Measurements from ENCODE around the gene SPRED2.

The SPRED2 gene, protein sequence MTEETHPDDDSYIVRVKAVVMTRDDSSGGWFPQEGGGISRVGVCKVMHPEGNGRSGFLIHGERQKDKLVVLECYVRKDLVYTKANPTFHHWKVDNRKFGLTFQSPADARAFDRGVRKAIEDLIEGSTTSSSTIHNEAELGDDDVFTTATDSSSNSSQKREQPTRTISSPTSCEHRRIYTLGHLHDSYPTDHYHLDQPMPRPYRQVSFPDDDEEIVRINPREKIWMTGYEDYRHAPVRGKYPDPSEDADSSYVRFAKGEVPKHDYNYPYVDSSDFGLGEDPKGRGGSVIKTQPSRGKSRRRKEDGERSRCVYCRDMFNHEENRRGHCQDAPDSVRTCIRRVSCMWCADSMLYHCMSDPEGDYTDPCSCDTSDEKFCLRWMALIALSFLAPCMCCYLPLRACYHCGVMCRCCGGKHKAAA

GRCh38 chr2:65432227-65433190 lies at the start of gene SPRED2:
Gene SPRED2 (minus strand): TSS chr2:65432599. CDS start chr2:65431987, 612 bp downstream.
- DNase-seq = peak; percentile 96

DNA sequence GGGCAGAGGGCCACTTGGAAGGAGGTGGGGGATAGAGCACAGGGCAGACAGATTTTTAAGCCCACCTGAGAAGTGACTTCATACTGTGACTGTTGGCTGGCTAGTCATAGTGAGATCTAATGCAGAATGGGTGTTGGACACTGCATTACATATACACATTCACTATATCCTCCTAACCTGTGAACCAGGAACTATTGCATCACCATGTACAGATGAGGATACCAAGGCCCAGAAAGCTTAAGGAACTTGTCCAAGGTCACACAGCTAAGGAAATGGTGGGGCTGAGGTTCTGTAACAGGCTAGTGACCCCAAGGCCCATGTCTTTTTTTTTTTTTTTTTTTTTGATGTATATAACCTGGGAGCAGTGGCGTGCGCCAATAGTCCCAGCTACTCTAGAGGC lies 49.6 kb upstream of the SPRED2 start:
- no peak for DNase-seq

DNA sequence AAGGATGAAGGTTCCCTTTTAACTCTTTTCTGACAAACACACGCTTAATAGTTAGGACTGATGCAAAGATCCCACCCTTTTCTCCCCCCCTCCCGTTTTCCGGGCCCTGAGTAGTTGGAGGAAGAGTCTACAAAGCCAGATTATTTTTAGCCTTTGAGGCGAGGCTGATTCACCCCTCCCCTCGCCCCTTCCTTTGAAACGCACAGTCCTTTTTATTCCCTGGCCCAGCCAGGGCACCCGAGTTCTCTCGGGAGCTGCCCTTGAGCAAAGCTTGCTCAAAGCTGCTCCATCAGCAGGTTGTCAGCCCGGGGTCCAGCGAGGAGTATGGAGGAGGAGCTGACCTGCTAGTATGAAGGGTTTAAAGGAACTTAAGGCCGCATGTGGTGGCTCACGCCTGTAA lies 47.1 kb upstream of the SPRED2 start:
- no peak for DNase-seq

DNA sequence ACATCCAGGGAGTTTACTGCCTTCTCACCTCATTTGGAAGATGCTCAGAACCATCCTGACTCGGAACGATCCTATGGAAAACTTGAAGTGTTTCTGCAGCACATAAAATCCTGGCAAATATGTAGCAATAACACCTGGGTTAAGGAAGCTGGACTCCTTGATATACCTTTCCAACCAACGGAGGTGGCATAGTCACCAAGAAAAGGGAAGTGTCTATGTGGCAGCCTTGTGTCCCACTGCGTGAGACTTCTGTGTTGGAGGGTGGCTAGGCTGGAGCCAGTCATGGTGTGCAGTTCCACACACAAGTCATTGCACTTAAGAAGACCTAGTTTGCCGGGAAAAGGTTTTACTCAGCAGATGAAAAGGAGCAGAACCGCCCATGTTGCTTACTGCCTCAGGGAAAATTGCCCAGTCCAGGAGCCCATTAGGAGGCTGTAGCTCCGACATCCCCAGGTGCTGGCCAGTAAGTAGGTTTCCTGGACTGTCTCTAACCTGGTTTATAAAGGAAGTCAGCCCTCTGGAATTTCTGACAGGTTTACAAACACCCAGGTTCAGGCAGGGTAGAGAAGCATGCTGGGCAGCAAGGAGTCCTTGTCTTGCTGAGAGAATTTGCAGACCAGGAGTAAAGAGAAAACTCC lies 46.2 kb upstream of the SPRED2 start:
- DNase-seq = no peak

- DNase-seq = peak; percentile 10
Observed at GRCh38 chr2:65477590-65477989, 45.2 kb upstream of the SPRED2 start.

- DNase-seq = no peak
Observed at GRCh38 chr2:65476778-65477177, 44.4 kb upstream of the SPRED2 start.

DNA sequence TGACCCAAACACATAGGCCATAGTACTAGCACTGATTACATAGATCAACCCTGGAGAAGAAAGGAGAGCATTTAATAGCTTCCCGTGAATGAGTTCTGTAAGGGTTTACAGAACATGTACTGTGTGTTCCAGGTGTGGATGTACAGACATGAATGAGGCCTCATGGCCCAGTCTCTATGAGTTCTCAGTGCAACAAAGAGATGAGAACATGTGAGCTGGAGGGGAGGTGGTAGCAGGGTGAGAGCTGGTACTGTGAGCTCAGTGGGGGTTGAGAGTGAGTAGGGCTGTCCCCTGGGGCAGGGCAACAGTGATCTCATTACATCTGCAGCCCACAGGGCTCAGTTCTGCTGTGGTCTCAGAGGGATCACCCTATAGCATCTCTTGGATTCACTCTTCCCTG lies 42.6 kb upstream of the SPRED2 start:
- DNase-seq = no peak

GRCh38 chr2:65473045-65473444 lies 40.6 kb upstream of the SPRED2 start:
- no peak for DNase-seq

DNA sequence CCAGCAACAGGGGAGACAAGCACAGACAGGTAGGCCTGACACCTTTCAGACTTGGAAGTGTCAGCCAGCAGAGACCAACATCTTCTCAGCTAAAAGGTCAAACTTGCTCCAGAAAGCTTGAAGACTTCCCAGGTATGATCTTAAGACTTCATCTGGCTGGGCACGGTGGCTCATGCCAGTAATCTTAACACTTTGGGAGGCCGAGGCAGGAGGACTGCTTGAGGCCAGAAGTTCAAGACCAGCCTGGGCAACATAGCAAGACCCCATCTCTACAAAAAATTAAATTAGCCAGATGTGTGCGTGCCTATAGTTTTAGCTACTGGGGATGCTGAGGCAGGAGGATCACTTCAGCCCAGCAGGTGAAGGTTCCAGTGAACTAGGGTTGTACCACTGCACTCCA lies 39.0 kb upstream of the SPRED2 start:
- no peak for DNase-seq

- DNase-seq = no peak
Observed at GRCh38 chr2:65466551-65466950, 34.2 kb upstream of the SPRED2 start.

- DNase-seq = no peak
Observed at GRCh38 chr2:65465857-65466256, 33.5 kb upstream of the SPRED2 start.

DNA sequence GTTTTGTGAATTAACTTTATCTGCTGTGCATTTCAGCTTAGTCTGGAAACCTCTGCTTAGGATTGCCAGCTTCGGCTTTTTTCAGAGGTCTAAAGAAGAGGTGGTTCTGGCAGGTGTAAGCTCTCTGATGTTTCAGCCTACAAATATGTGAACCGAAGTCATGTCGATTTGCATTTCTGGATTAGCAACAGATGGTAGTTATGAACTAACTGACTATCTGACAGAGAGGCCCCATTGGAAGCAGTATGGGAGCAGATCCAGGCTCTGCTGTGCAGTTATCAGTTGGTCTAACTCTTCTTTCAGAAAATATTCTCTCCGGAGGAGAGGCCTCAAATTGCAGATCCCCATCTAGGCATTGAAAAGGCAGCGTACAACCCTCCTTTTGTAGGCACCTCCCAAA lies 32.7 kb upstream of the SPRED2 start:
- no peak for DNase-seq

- no peak for DNase-seq
Observed at GRCh38 chr2:65464604-65465003, 32.2 kb upstream of the SPRED2 start.

GRCh38 chr2:65458999-65459398 lies 26.6 kb upstream of the SPRED2 start:
- no peak for DNase-seq

DNA sequence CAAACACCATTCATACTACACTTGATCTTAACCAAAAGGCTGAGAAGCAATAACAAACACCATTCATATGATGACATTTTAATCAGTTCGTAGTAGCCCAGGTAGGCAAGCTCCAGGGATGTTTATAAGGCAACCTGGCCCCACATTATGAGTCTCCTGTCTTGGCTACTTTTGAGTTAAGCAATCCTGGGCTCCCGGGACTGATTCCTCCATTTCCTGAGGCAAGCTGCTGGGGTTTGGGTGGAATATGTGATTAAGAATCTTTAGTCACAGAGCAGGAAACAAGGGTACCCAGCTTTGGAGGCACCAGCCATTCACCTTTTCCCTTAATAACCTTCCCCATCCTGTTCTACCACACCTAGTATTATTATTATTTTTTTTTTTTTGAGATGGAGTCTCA lies 24.5 kb upstream of the SPRED2 start:
- no peak for DNase-seq

DNA sequence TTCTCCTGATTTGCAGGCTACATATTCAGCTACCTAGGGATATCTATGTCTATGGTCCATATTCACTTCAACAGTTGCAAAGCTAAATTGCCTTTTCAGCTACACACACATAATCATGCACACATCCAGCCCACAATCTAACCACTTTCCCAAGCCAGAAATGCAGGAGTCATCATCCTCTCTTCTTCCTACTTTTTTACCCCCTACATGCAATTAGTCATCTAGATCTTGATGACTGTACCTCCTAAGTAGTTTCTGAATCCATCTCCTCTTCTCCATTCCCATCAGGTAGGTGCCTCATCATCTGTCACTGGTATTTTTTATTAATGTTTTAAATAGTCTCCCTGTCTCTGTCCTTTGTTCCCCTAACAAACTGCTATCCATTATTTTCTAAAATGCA lies 23.7 kb upstream of the SPRED2 start:
- DNase-seq = no peak

DNA sequence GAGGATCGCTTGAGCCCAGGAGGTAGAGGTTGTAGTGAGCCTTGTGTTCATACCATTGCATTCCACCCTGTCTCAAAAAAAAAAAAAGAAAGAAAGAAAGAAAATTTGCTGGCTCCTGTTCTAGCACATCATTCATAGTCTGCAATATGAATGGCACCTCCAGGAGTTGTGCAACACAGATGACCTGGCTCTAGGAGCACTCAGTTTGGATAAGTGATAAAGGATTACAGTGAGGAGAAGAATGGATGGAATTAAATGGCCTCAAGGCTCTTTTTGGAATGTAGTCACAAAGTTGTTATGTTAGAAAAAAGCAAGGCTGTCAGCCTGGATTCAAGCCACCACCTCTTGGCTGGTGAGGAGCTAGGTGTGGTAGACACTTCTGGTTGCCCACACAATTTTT lies 21.5 kb upstream of the SPRED2 start:
- DNase-seq = no peak

DNA sequence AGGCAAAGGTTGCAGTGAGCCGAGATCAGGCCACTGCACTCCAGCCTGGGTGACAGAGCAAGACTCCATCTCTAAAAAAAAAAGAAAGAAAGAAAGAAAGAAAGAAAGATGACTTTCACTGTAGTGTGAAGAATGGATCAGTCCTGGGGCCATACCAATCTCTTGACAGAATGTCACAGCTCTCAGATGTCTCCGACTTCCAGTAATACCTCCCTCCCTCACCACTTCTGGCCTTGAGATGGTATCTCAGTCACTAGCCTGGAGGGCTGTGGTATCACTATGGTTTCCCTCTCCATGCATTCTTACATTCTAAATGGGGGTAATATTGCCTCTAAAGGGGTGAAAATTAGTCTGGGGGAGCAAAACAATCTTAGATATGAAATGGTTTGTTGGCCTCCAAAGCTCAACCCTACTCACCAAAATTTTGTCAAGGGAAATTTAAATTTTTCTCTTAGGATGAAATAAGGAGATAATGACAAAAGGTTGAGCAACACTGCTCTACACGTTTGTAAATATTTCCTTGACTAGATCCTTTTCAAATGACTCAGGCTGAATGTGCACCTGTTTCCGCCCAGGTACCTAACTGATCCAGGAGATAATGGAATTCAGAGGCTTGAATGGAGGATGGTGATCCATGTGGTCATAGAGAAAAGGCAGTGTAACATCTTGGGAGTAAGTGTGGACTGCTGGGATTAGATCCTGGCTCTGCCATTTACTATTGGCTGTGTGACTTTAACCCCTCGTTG lies 19.9 kb upstream of the SPRED2 start:
- no peak for DNase-seq

DNA sequence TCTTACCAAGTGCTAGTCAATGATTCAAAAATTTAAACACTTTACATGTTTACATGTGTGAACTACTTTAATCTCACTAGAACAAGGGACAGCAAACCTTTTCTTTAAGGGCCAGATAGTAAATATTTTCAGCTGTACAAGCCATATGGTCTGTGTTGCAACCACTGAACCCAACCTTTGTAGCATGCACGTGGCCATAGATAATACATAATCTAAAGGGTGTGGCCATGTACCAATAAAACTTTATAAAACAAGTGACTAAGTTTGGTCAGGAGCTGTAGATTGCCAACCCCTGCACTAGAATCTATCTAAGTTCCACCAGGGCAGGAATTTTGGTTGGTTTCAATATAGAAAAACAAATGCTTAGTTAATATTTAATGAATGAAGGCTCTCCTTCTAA lies 18.4 kb upstream of the SPRED2 start:
- peak; percentile 23 for DNase-seq

DNA sequence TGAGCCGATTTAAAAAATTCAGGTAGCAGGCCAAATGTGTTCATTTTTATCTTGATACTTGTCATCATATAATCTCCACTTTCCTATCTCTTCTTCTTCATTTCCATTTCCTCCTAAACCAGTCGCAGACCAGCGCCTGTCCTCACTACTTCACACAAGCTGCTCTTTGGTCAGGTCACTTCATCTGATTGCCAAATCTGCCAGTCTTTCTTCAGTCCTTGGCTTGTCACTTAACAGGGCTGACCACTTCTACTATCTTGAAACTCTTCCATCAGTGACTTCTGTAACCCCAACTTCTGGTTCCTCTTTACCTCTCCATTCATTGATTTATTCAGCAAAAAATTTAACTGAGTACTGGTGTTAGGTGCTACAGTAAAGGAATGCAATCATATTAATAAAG lies 18.0 kb upstream of the SPRED2 start:
- DNase-seq = peak; percentile 71

- no peak for DNase-seq
Observed at GRCh38 chr2:65443509-65444186, 11.2 kb upstream of the SPRED2 start.

- DNase-seq = no peak
Observed at GRCh38 chr2:65442420-65443020, 10.1 kb upstream of the SPRED2 start.

All from hematopoietic multipotent progenitor cell treated with erythropoietin and hydrocortisone succinate and interleukin-3 and kit ligand, for 6 days (in vitro differentiated cells).